ENCODE results near the gene EPB41L4A.

DNA sequence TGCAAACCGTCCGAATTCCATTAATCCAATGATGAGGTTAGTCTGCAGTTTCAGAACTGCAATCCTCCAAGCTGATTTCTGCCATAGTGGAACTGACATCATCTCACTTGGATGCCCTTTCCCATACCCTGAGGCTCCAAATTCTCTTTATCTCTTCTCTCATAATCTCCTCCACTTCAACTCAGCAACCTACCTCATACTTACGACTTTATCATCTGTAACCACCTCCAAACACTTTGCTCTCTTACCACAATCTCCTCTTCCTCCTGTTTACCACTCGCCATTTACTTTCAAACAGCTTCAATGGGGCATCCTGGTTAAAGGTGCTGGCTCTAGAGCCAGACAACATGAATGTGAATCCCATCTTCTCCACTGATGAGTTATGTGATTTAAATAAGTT lies 223.2 kb downstream of the EPB41L4A start:
- TF ChIP-seq SP1 (IDR thresholded peaks at IDR 0.05) = no peak
- no peak for TF ChIP-seq SUZ12 (IDR thresholded peaks at IDR 0.05)
- TF ChIP-seq BHLHE40 (IDR thresholded peaks at IDR 0.05; ENCODE audit: borderline replicate concordance) = no peak
- TF ChIP-seq FOXM1 (IDR thresholded peaks at IDR 0.05; ENCODE audit: borderline replicate concordance) = no peak
- TF ChIP-seq, protein P1, sequence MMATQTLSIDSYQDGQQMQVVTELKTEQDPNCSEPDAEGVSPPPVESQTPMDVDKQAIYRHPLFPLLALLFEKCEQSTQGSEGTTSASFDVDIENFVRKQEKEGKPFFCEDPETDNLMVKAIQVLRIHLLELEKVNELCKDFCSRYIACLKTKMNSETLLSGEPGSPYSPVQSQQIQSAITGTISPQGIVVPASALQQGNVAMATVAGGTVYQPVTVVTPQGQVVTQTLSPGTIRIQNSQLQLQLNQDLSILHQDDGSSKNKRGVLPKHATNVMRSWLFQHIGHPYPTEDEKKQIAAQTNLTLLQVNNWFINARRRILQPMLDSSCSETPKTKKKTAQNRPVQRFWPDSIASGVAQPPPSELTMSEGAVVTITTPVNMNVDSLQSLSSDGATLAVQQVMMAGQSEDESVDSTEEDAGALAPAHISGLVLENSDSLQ (IDR thresholded peaks at IDR 0.05) = no peak
- TF ChIP-seq CTBP1 (IDR thresholded peaks at IDR 0.05; ENCODE audit: borderline replicate concordance) = no peak
- no peak for TF ChIP-seq FOXK2 (IDR thresholded peaks at IDR 0.05)
- TF ChIP-seq FOXA1 (IDR thresholded peaks at IDR 0.05) = no peak
- no peak for TF ChIP-seq ELF4 (IDR thresholded peaks at IDR 0.05)
- no peak for TF ChIP-seq NFRKB (IDR thresholded peaks at IDR 0.05)
- TF ChIP-seq L3MBTL2 (conservative IDR thresholded peaks at IDR 0.05) = no peak
- TF ChIP-seq ZNF384 (IDR thresholded peaks at IDR 0.05) = no peak
- TF ChIP-seq TARDBP (IDR thresholded peaks at IDR 0.05) = no peak

Data from HEK293T (cell line).